Activated naive CD4-positive, alpha-beta T cell treated with anti-CD3 and anti-CD28 coated beads for 36 hours (primary cell): Measurements from ENCODE around the gene ATRAID. TPM values are rescaled to one million over a fixed set of nuclear protein-coding genes. Genes with fewer than 3 reads are reported as not detected.

ENCODE experiments used
- CTCF ChIA-PET: fragments of 350-600 bp; sonication (Branson Sonifier 250); formaldehyde crosslinking; loops from one replicate; lab custom pipeline; 2021; ENCODE audit warnings: antibody characterized with exemption; lab: Charles Lee
- DNase-seq: peaks from one replicate; pipeline ENCODE4 v3.0.0-alpha.2; 2020
- H3K27ac Mint-ChIP-seq: one replicate; pipeline ENCODE4 v1.8.0; 2021; ENCODE audit warnings: mild to moderate bottlenecking, mixed read lengths
- H3K27me3 Mint-ChIP-seq: one replicate; pipeline ENCODE4 v1.8.0; 2021; ENCODE audit warnings: low read depth, mixed read lengths
- H3K36me3 Mint-ChIP-seq: one replicate; pipeline ENCODE4 v1.8.0; 2021; ENCODE audit warnings: low read depth, mixed read lengths
- H3K4me1 Mint-ChIP-seq: one replicate; pipeline ENCODE4 v1.8.0; 2021; ENCODE audit warnings: low read depth, mixed read lengths
- H3K4me3 Mint-ChIP-seq: one replicate; pipeline ENCODE4 v1.8.0; 2021; ENCODE audit warnings: mild to moderate bottlenecking, moderate library complexity, mixed read lengths
- H3K9me3 Mint-ChIP-seq: one replicate; pipeline ENCODE4 v1.8.0; 2021; ENCODE audit warnings: mixed read lengths
- intact Hi-C: fragments of 100-400 bp; cut with micrococcal nuclease; formaldehyde crosslinking; loops from one replicate; pipeline ENCODE4 v1.15.1; 2023
- total RNA-seq, 2 experiments: library from RNA; stranded (reverse); gene quantifications; one replicate each; pipeline ENCODE4 v1.2.3, GENCODE V29; 2021

Gene ATRAID
- total RNA-seq, 2 experiments from 2014 or later: 80.5 to 80.8 TPM

GRCh38 chr2:27198627-27199026 is 13.2 kb upstream of the ATRAID start:
- Mint-ChIP-seq H3K4me1 (no peaks in the 10 kb centered on the region), H3K36me3 (peaks cover 6% of the 10 kb centered on the region), H3K4me3 (no peak overlapping the region), H3K9me3 (no peaks in the 10 kb centered on the region), H3K27ac (no peak overlapping the region), H3K27me3 (no peaks in the 10 kb centered on the region)
- intact Hi-C loops: no loop called here
- CTCF ChIA-PET: no interaction called here
- DNase-seq: no peak

- Mint-ChIP-seq H3K27me3 (no peaks in the 10 kb centered on the region), H3K4me1 (no peaks in the 10 kb centered on the region), H3K27ac (no peak overlapping the region), H3K36me3 (peaks cover 6% of the 10 kb centered on the region), H3K9me3 (no peaks in the 10 kb centered on the region), H3K4me3 (no peak overlapping the region)
- CTCF ChIA-PET: no interaction called here
- no peak for DNase-seq
- intact Hi-C loops: no loop called here
Observed at GRCh38 chr2:27199241-27199640, 12.6 kb upstream of the ATRAID start.

GRCh38 chr2:27201675-27202074 is 10.2 kb upstream of the ATRAID start:
- intact Hi-C loops: no loop called here
- H3K4me1 Mint-ChIP-seq: no peaks in the 10 kb centered on the region
- H3K27ac Mint-ChIP-seq: no peak overlapping the region
- no peak overlapping the region for H3K4me3 Mint-ChIP-seq
- CTCF ChIA-PET: no interaction called here
- no peak for DNase-seq
- H3K36me3 Mint-ChIP-seq: peaks cover 20% of the 10 kb centered on the region
- no peaks in the 10 kb centered on the region for H3K27me3 Mint-ChIP-seq
- no peaks in the 10 kb centered on the region for H3K9me3 Mint-ChIP-seq

GRCh38 chr2:27202854-27203253 is 9.0 kb upstream of the ATRAID start:
- no peaks in the 10 kb centered on the region for H3K9me3 Mint-ChIP-seq
- CTCF ChIA-PET: interaction anchor here (0.8 to 1.0 kb wide), 2 partner anchors 69 to 76 kb away, joined by 3 to 4 read pairs; partner anchors contain the start of gene PREB
- no peak for DNase-seq
- H3K27me3 Mint-ChIP-seq: no peaks in the 10 kb centered on the region
- no peaks in the 10 kb centered on the region for H3K4me1 Mint-ChIP-seq
- peaks cover 27% of the 10 kb centered on the region for H3K36me3 Mint-ChIP-seq
- no peak overlapping the region for H3K27ac Mint-ChIP-seq
- H3K4me3 Mint-ChIP-seq: no peak overlapping the region
- intact Hi-C loops: no loop called here

GRCh38 chr2:27203741-27204140 is 8.1 kb upstream of the ATRAID start:
- peaks cover 32% of the 10 kb centered on the region for H3K36me3 Mint-ChIP-seq

GRCh38 chr2:27204566-27204965 is 7.3 kb upstream of the ATRAID start:
- H3K4me1 Mint-ChIP-seq: peaks cover 4% of the 10 kb centered on the region
- no peak overlapping the region for H3K27ac Mint-ChIP-seq
- no peak for DNase-seq
- intact Hi-C loops: no loop called here
- no peak overlapping the region for H3K4me3 Mint-ChIP-seq
- H3K27me3 Mint-ChIP-seq: no peaks in the 10 kb centered on the region
- no peaks in the 10 kb centered on the region for H3K9me3 Mint-ChIP-seq
- H3K36me3 Mint-ChIP-seq: peaks cover 28% of the 10 kb centered on the region
- CTCF ChIA-PET: no interaction called here

More at GRCh38 chr2:27203741-27204140, 8.1 kb upstream of the ATRAID start:
- Mint-ChIP-seq H3K27ac (no peak overlapping the region), H3K4me1 (no peaks in the 10 kb centered on the region), H3K4me3 (no peak overlapping the region), H3K27me3 (no peaks in the 10 kb centered on the region), H3K9me3 (no peaks in the 10 kb centered on the region)
- CTCF ChIA-PET: interaction anchor here (0.9 to 1.0 kb wide), 2 partner anchors 12 to 75 kb away, joined by 3 to 4 read pairs; no protein-coding TSS in a partner anchor
- intact Hi-C loops: no loop called here
- DNase-seq: no peak

- H3K27ac Mint-ChIP-seq: no peak overlapping the region
- H3K4me1 Mint-ChIP-seq: peaks cover 10% of the 10 kb centered on the region
- H3K36me3 Mint-ChIP-seq: peaks cover 28% of the 10 kb centered on the region
- H3K4me3 Mint-ChIP-seq: no peak overlapping the region
- CTCF ChIA-PET: no interaction called here
- no peaks in the 10 kb centered on the region for H3K27me3 Mint-ChIP-seq
- DNase-seq: no peak
- intact Hi-C loops: no loop called here
- no peaks in the 10 kb centered on the region for H3K9me3 Mint-ChIP-seq
Observed at GRCh38 chr2:27205206-27205605, 6.6 kb upstream of the ATRAID start.

- H3K27ac Mint-ChIP-seq: no peak overlapping the region
- peaks cover 28% of the 10 kb centered on the region for H3K36me3 Mint-ChIP-seq
- no peak overlapping the region for H3K4me3 Mint-ChIP-seq
Observed at GRCh38 chr2:27206346-27206745, 5.5 kb upstream of the ATRAID start.

GRCh38 chr2:27208486-27209050 is 3.3 kb upstream of the ATRAID start:
- Mint-ChIP-seq H3K27ac (no peak overlapping the region), H3K9me3 (no peaks in the 10 kb centered on the region), H3K4me1 (peaks cover 16% of the 10 kb centered on the region), H3K27me3 (no peaks in the 10 kb centered on the region), H3K36me3 (peaks cover 28% of the 10 kb centered on the region), H3K4me3 (no peak overlapping the region)
- DNase-seq: no peak
- CTCF ChIA-PET: interaction anchor here (1.5 kb wide), 1 partner anchor 109 kb away, joined by 5 read pairs; no protein-coding TSS in a partner anchor
- intact Hi-C loops: no loop called here

More at GRCh38 chr2:27206346-27206745, 5.5 kb upstream of the ATRAID start:
- CTCF ChIA-PET: no interaction called here
- no peak for DNase-seq
- no peaks in the 10 kb centered on the region for H3K9me3 Mint-ChIP-seq
- no peaks in the 10 kb centered on the region for H3K27me3 Mint-ChIP-seq
- intact Hi-C loops: no loop called here
- H3K4me1 Mint-ChIP-seq: peaks cover 12% of the 10 kb centered on the region

- H3K4me3 Mint-ChIP-seq: peak overlapping the region; percentile 31
- no peak overlapping the region for H3K27ac Mint-ChIP-seq
- peaks cover 25% of the 10 kb centered on the region for H3K36me3 Mint-ChIP-seq
- H3K27me3 Mint-ChIP-seq: no peaks in the 10 kb centered on the region
- intact Hi-C loops: loop anchor here (5.0 to 10.0 kb wide), 2 partner anchors 238 to 375 kb away; partner anchors contain the start of genes MAPRE3 and ZNF512
- CTCF ChIA-PET: interaction anchor here (0.7 kb wide), 1 partner anchor 248 kb away, joined by 4 read pairs; no protein-coding TSS in a partner anchor
- H3K9me3 Mint-ChIP-seq: no peaks in the 10 kb centered on the region
- H3K4me1 Mint-ChIP-seq: peaks cover 20% of the 10 kb centered on the region
- DNase-seq: no peak
Observed at GRCh38 chr2:27209621-27210401, 2.0 kb upstream of the ATRAID start.

- DNase-seq: peak; percentile 34
- H3K4me3 Mint-ChIP-seq: peak overlapping the region; percentile 98
- H3K27me3 Mint-ChIP-seq: no peaks in the 10 kb centered on the region
- peaks cover 20% of the 10 kb centered on the region for H3K36me3 Mint-ChIP-seq
- intact Hi-C loops: loop anchor here (5.0 to 10.0 kb wide), 2 partner anchors 239 to 373 kb away; partner anchors contain the start of genes MAPRE3 and ZNF512
- no peaks in the 10 kb centered on the region for H3K9me3 Mint-ChIP-seq
- CTCF ChIA-PET: interaction anchor here (0.9 to 1.3 kb wide), 4 partner anchors 21 to 251 kb away, joined by 3 to 5 read pairs (median 4); no protein-coding TSS in a partner anchor
- H3K4me1 Mint-ChIP-seq: peaks cover 25% of the 10 kb centered on the region
- H3K27ac Mint-ChIP-seq: peak overlapping the region; percentile 80
Observed at GRCh38 chr2:27211241-27211942, 449 bp upstream of the ATRAID start.
